Prostate gland (tissue), 2 donors: ENCODE data around the gene RPL28.

Source experiments
- POLR2A ChIP-seq: fragments of 450-650 bp; IDR thresholded peaks from one replicate; pipeline ENCODE4 v1.6.1; 2016; ENCODE audit warnings: antibody characterized with exemption, mild to moderate bottlenecking
- POLR2AphosphoS5 ChIP-seq: sonication (generic); formaldehyde crosslinking; IDR thresholded peaks from one replicate; pipeline ENCODE4 v1.6.1; 2017; ENCODE audit warnings: antibody characterized with exemption
- TF ChIP-seq, protein P1 (sequence below), 4 experiments: fragments of 200-600 bp in 2 of 4; fragments of 450-650 bp in 2 of 4; sonication (generic) in 2 of 4; IDR thresholded peaks; 1 replicate in 3 of 4; 2 replicates in 1 of 4; pipeline ENCODE4 v1.5.1; 2016 to 2019; ENCODE audit warnings: antibody characterized with exemption in 4 of 4, mild to moderate bottlenecking in 2 of 4, moderate library complexity in 2 of 4

DNA sequence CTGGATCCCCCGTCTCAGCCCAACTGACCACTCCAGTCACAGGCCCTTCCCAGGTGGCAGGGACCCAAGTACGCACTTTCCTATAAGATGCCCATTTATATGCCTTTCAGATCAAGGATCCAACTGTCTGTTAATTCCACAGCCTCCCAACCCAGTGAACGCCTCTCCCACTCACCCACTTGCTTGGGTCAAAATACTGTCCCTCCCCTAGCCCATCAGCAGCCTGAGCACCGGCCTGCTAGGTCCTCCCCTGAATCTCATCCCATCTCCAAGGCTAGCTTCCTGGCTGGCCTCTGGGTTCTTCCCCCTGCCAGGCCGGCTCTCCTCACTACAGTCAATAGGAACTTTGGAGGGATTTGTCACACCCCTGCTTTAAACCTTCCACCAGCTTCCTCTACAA is 19.9 kb downstream of the RPL28 start:
- TF ChIP-seq, protein P1, sequence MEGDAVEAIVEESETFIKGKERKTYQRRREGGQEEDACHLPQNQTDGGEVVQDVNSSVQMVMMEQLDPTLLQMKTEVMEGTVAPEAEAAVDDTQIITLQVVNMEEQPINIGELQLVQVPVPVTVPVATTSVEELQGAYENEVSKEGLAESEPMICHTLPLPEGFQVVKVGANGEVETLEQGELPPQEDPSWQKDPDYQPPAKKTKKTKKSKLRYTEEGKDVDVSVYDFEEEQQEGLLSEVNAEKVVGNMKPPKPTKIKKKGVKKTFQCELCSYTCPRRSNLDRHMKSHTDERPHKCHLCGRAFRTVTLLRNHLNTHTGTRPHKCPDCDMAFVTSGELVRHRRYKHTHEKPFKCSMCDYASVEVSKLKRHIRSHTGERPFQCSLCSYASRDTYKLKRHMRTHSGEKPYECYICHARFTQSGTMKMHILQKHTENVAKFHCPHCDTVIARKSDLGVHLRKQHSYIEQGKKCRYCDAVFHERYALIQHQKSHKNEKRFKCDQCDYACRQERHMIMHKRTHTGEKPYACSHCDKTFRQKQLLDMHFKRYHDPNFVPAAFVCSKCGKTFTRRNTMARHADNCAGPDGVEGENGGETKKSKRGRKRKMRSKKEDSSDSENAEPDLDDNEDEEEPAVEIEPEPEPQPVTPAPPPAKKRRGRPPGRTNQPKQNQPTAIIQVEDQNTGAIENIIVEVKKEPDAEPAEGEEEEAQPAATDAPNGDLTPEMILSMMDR (IDR thresholded peaks at IDR 0.05), result no peak
- TF ChIP-seq POLR2A, result no peak
- TF ChIP-seq POLR2AphosphoS5, result no peak
